HG02759 (cell line): Measurements from ENCODE around the gene SPNS3.

Source experiments
- ATAC-seq: cut with Tn5 transposase; IDR thresholded peaks from one replicate; pipeline ENCODE4 v1.9.1; 2021; ENCODE audit warnings: mild to moderate bottlenecking, moderate library complexity; ENCODE audit not compliant: unreplicated experiment

SPNS3 gene

GRCh38 chr17:4433515-4434031 lies at the start of gene SPNS3:
TSS of gene SPNS3 (plus strand) at chr17:4433940. CDS start at chr17:4433968, 28 bp downstream.
- ATAC-seq: no peak

- no peak for ATAC-seq
These were observed 47.3 kb upstream of the SPNS3 start for GRCh38 chr17:4386406-4386805.

GRCh38 chr17:4387137-4387536 lies 46.6 kb upstream of the SPNS3 start:
- no peak for ATAC-seq

GRCh38 chr17:4389079-4389478 lies 44.7 kb upstream of the SPNS3 start:
- ATAC-seq: no peak

GRCh38 chr17:4393806-4394205 lies 39.9 kb upstream of the SPNS3 start:
- ATAC-seq: no peak

GRCh38 chr17:4394208-4395110 lies 39.3 kb upstream of the SPNS3 start:
- ATAC-seq: no peak

- ATAC-seq: no peak
These were observed 38.6 kb upstream of the SPNS3 start for GRCh38 chr17:4395111-4395478.

- ATAC-seq: no peak
These were observed 35.9 kb upstream of the SPNS3 start for GRCh38 chr17:4397840-4398239.

- ATAC-seq: no peak
These were observed 28.6 kb upstream of the SPNS3 start for GRCh38 chr17:4405038-4405669.

GRCh38 chr17:4405699-4406098 lies 28.0 kb upstream of the SPNS3 start:
- ATAC-seq: no peak

GRCh38 chr17:4406386-4406785 lies 27.4 kb upstream of the SPNS3 start:
- ATAC-seq: no peak

GRCh38 chr17:4407216-4407615 lies 26.5 kb upstream of the SPNS3 start:
- no peak for ATAC-seq

GRCh38 chr17:4407851-4408250 lies 25.9 kb upstream of the SPNS3 start:
- ATAC-seq: no peak

- no peak for ATAC-seq
These were observed 24.1 kb upstream of the SPNS3 start for GRCh38 chr17:4409659-4410058.

GRCh38 chr17:4411201-4411600 lies 22.5 kb upstream of the SPNS3 start:
- no peak for ATAC-seq

GRCh38 chr17:4412933-4413831 lies 20.6 kb upstream of the SPNS3 start:
- no peak for ATAC-seq

GRCh38 chr17:4417129-4417667 lies 16.5 kb upstream of the SPNS3 start:
- no peak for ATAC-seq

- ATAC-seq: no peak
These were observed 13.0 kb upstream of the SPNS3 start for GRCh38 chr17:4420692-4421131.

GRCh38 chr17:4422864-4423263 lies 10.9 kb upstream of the SPNS3 start:
- ATAC-seq: no peak

- ATAC-seq: no peak
These were observed 8.3 kb upstream of the SPNS3 start for GRCh38 chr17:4425398-4425797.
